Neuronal stem cell (in vitro differentiated cells): ENCODE measurements around the gene CETN2.

Experiments used
- DNase-seq: peaks from one replicate; pipeline ENCODE4 v3.0.0-alpha.2; 2013; ENCODE audit warnings: low spot score
- H2AFZ ChIP-seq: one replicate; pipeline ENCODE4 v1.6.1; 2013; ENCODE audit warnings: mild to moderate bottlenecking, low read length, inconsistent platforms
- H2AK5ac ChIP-seq: 2 replicates; pipeline ENCODE4 v1.6.1; 2013; ENCODE audit warnings: low read depth, mild to moderate bottlenecking, inconsistent platforms, low read length, moderate library complexity, mixed read lengths
- H2BK120ac ChIP-seq: 2 replicates; pipeline ENCODE4 v1.6.1; 2013; ENCODE audit warnings: low read depth, mild to moderate bottlenecking, inconsistent platforms, low read length, moderate library complexity, mixed read lengths
- H2BK12ac ChIP-seq: one replicate; pipeline ENCODE4 v1.6.1; 2013; ENCODE audit warnings: low read length, inconsistent platforms
- H2BK15ac ChIP-seq: 2 replicates; pipeline ENCODE4 v1.6.1; 2013; ENCODE audit warnings: mild to moderate bottlenecking, low read length, inconsistent platforms, mixed read lengths
- H2BK5ac ChIP-seq: one replicate; pipeline ENCODE4 v1.6.1; 2013; ENCODE audit warnings: inconsistent platforms, mild to moderate bottlenecking, low read length, moderate library complexity
- H3K14ac ChIP-seq: one replicate; pipeline ENCODE4 v1.6.1; 2013; ENCODE audit warnings: low read length, inconsistent platforms
- H3K18ac ChIP-seq: 2 replicates; pipeline ENCODE4 v1.6.1; 2013; ENCODE audit warnings: low read length, inconsistent platforms
- H3K23ac ChIP-seq: 2 replicates; pipeline ENCODE4 v1.6.1; 2013; ENCODE audit warnings: low read depth, mild to moderate bottlenecking, mixed read lengths, low read length, inconsistent platforms; ENCODE audit not compliant: poor library complexity
- H3K27ac ChIP-seq: replicated peaks from 3 replicates; pipeline ENCODE4 v1.5.1; 2013; ENCODE audit warnings: low read length, inconsistent platforms
- H3K27me3 ChIP-seq, 3 experiments: 2 replicates each; pipeline ENCODE4 v1.6.1; 2013; ENCODE audit warnings: low read length in 3 of 3, mild to moderate bottlenecking in 2 of 3, inconsistent platforms in 1 of 3, low read depth in 1 of 3, mixed read lengths in 1 of 3, moderate library complexity in 1 of 3; ENCODE audit not compliant: control insufficient read depth in 3 of 3, insufficient read depth in 3 of 3
- H3K36me3 ChIP-seq, 2 donors: replicated peaks in 1 of 2; 2 replicates each; pipeline ENCODE4 v1.6.1; 2013; ENCODE audit warnings: low read length in 2 of 2; ENCODE audit not compliant: control insufficient read depth in 2 of 2, insufficient read depth in 2 of 2
- H3K4ac ChIP-seq: 2 replicates; pipeline ENCODE4 v1.6.1; 2013; ENCODE audit warnings: inconsistent platforms, mild to moderate bottlenecking, low read length, moderate library complexity
- H3K4me1 ChIP-seq, 2 donors: 1 replicate in 1 of 2; 2 replicates in 1 of 2; pipeline ENCODE4 v1.6.1; 2013; ENCODE audit warnings: low read length in 2 of 2, low read depth in 1 of 2; ENCODE audit not compliant: control insufficient read depth in 2 of 2, insufficient read depth in 1 of 2
- H3K4me2 ChIP-seq: one replicate; pipeline ENCODE4 v1.6.1; 2013; ENCODE audit warnings: mild to moderate bottlenecking, low read length, inconsistent platforms; ENCODE audit not compliant: insufficient read depth, poor library complexity, severe bottlenecking
- H3K4me3 ChIP-seq, 2 donors: 2 replicates each; pipeline ENCODE4 v1.5.1; 2013; ENCODE audit warnings: low read length in 2 of 2, mild to moderate bottlenecking in 2 of 2, inconsistent platforms in 1 of 2, moderate library complexity in 1 of 2
- H3K79me1 ChIP-seq: one replicate; pipeline ENCODE4 v1.6.1; 2013; ENCODE audit warnings: low read depth, mild to moderate bottlenecking, inconsistent platforms, low read length, moderate library complexity
- H3K9ac ChIP-seq: one replicate; pipeline ENCODE4 v1.6.1; 2013; ENCODE audit warnings: mild to moderate bottlenecking, low read depth, low read length, inconsistent platforms; ENCODE audit not compliant: poor library complexity
- H3K9me3 ChIP-seq, 2 donors: replicated peaks in 1 of 2; 2 replicates each; pipeline versions ENCODE3 to v1.6.1; 2013; ENCODE audit warnings: low read length in 2 of 2, mild to moderate bottlenecking in 2 of 2, inconsistent platforms in 1 of 2, low read depth in 1 of 2, mixed read lengths in 1 of 2, moderate library complexity in 1 of 2; ENCODE audit not compliant: control insufficient read depth in 2 of 2, insufficient read depth in 1 of 2
- H4K8ac ChIP-seq: one replicate; pipeline ENCODE4 v1.6.1; 2013; ENCODE audit warnings: low read depth, mild to moderate bottlenecking, inconsistent platforms, low read length, moderate library complexity
- H4K91ac ChIP-seq: one replicate; pipeline ENCODE4 v1.6.1; 2013; ENCODE audit warnings: low read length, low read depth, mild to moderate bottlenecking, inconsistent platforms; ENCODE audit not compliant: poor library complexity
- WGBS, 2 donors: extraction: QIAGEN DNeasy Blood & Tissue Kit; methylation state at CpG; one replicate each; pipeline ENCODE4 v1.1.7; 2013; ENCODE audit warnings: missing lambda C conversion rate in 2 of 2, mixed read lengths in 1 of 2; ENCODE audit not compliant: insufficient read length in 2 of 2, insufficient replicate concordance in 1 of 2; ENCODE audit errors: extremely low coverage in 2 of 2; 5-methylcytosine and 5-hydroxymethylcytosine counted together

Gene CETN2

DNA sequence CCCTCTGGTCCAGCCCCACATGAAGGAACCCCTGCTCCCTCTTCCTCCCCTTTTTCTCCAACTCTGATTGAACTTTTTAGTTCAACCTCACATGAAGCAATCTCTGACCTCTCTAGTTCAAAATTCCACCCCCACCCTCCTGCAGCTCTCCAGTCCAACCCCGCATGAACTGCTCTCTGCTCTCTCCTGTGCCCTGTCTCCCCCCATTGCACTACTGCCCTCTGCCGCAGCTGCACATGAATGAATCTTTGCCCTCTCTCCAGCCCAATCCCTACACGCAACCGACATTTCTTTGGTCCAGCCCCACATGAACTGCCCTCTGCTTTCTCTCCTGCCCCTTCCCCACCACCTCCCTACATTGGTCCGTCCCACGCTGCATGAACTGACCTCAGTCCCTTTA lies 6.9 kb downstream of the CETN2 start:
- no CpG with 5 or more reads among the region's 6 CpGs for WGBS, 2 donors

DNA sequence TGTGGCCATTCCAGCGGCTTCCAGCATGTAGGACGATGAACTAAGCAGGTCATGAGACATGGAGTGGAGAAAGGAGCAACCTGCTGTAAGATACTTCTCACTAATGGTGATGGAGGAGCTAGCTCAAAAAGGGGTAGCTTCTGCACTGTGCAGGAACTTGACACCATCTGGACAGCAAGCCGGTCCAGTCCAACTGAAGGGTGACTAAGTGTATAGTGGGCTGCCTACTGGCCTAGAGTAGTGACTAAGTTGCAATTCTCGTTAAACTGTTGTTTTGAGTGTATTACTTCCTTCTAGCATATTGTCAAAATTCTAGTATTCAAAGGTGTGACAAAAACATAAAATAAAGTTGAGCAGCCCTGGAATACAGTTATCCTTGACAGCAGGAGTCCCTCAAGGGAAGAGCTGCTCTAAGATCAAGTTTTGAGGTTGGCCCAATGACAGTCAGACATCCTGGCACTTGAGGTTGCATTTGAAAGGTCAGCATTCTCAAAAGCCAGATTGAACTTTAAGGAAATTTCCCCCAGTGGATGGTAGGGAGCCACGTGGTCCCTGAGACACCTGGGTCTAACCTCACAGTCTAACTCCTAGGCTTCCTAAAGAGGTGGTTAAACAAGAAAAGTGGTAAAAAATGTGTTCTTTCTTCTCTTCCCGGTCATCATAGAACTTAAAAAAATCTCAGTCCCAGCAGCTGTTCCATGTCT lies 8.0 kb downstream of the CETN2 start:
- H2AFZ ChIP-seq: no peak overlapping the region
- no peak overlapping the region for H4K91ac ChIP-seq
- no peak overlapping the region for H3K4ac ChIP-seq
- H4K8ac ChIP-seq: no peak overlapping the region
- H3K18ac ChIP-seq: no peak overlapping the region
- H3K36me3 ChIP-seq: peaks cover 0 to 6% of the 10 kb centered on the region in 2 donors
- WGBS, 2 donors: no CpG with 5 or more reads among the region's 6 CpGs
- H3K4me2 ChIP-seq: no peak overlapping the region
- H3K27me3 ChIP-seq: peaks cover 0 to 28% (median 0%) of the 10 kb centered on the region in 3 experiments
- H3K23ac ChIP-seq: no peak overlapping the region
- DNase-seq: no peak
- no peak overlapping the region for H2BK12ac ChIP-seq
- H3K79me1 ChIP-seq: no peaks in the 10 kb centered on the region
- H2BK120ac ChIP-seq: no peak overlapping the region
- no peaks in the 10 kb centered on the region for H3K4me1 ChIP-seq
- no peaks in the 10 kb centered on the region for H3K9me3 ChIP-seq
- H2AK5ac ChIP-seq: no peak overlapping the region
- no peak overlapping the region for H2BK15ac ChIP-seq
- H3K9ac ChIP-seq: no peak overlapping the region
- no peak overlapping the region for H3K14ac ChIP-seq
- H3K27ac ChIP-seq: no peak overlapping the region
- H2BK5ac ChIP-seq: no peak overlapping the region
- no peak overlapping the region for H3K4me3 ChIP-seq

More for the DNA sequence above, 6.9 kb downstream of the CETN2 start:
- Histone ChIP-seq H3K4me3 (no peak overlapping the region), H2BK5ac (no peak overlapping the region), H3K27me3 (peaks cover 0 to 24% (median 0%) of the 10 kb centered on the region in 3 experiments), H3K23ac (no peak overlapping the region), H3K79me1 (no peaks in the 10 kb centered on the region), H2BK12ac (no peak overlapping the region), H2BK120ac (no peak overlapping the region), H3K14ac (no peak overlapping the region), H3K27ac (no peak overlapping the region), H3K4me2 (no peak overlapping the region), H3K18ac (no peak overlapping the region), H3K9me3 (no peaks in the 10 kb centered on the region), H3K36me3 (peaks cover 0 to 17% of the 10 kb centered on the region in 2 donors), H2AFZ (no peak overlapping the region), H2BK15ac (no peak overlapping the region), H4K8ac (no peak overlapping the region), H3K9ac (no peak overlapping the region), H3K4me1 (no peaks in the 10 kb centered on the region), H3K4ac (no peak overlapping the region), H4K91ac (no peak overlapping the region), H2AK5ac (no peak overlapping the region)
- DNase-seq: no peak

DNA sequence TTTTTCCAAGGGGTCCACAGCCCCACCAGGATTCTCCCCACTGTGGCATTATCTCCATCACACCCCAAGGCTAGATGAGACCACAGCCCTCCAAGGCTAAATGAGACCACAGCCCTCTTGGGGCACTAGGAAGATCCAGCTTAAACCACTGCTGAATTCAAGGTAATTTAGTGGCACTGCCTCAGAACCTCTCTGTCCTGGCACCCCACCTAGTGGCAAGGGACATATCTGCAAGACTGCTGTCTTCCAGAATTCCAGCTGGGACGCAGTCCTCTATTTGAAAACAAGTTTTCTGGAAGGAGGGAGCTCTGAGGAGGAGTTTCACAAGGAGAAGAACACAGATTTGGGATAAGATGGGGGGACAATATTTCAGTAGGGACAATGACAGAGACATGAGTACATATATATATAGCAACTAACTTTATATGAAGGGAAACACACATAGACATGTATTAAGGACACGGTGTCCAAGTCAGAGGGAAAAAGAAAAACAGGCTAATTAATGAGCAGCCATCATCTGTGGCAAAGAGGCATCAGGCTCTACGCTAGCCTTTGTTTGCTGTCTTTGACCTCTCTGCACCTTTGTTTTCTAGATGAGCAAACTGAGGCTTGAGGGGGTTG lies 9.3 kb downstream of the CETN2 start:
- Histone ChIP-seq H3K4me3 (no peak overlapping the region), H2BK15ac (no peak overlapping the region), H4K8ac (no peak overlapping the region), H3K9ac (no peak overlapping the region), H3K4me1 (no peaks in the 10 kb centered on the region), H2BK5ac (no peak overlapping the region), H3K36me3 (no peaks in the 10 kb centered on the region), H3K79me1 (no peaks in the 10 kb centered on the region), H3K14ac (no peak overlapping the region), H3K9me3 (no peaks in the 10 kb centered on the region), H3K4ac (no peak overlapping the region), H3K27me3 (peaks cover 0 to 25% (median 0%) of the 10 kb centered on the region in 3 experiments), H2BK120ac (no peak overlapping the region), H2AK5ac (no peak overlapping the region), H4K91ac (no peak overlapping the region), H2BK12ac (no peak overlapping the region), H3K18ac (no peak overlapping the region), H2AFZ (no peak overlapping the region), H3K4me2 (no peak overlapping the region), H3K27ac (no peak overlapping the region), H3K23ac (no peak overlapping the region)
- whole genome bisulfite sequencing, 2 donors: no CpG with 5 or more reads among the region's 3 CpGs
- DNase-seq: no peak

DNA sequence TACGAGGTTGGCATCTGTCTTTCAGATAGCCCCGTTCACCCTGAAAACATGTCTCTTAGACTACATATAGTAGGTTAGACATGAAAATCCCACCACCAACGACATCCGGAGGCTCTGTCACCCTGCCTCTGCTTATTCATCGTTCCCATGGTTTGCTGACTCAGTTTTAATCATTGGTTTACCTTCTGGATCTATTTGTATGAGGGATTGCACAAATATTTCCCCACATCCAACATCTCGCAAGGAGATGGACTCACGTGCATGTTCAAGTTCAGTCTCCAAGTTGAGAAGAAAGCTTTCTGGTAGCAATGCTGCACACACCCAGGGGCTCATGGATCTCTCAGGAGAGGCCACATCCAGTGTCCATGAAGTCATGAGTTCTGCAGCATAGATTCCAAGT lies 10.8 kb downstream of the CETN2 start:
- no peak overlapping the region for H3K23ac ChIP-seq
- H2BK5ac ChIP-seq: no peak overlapping the region
- DNase-seq: no peak
- H3K9me3 ChIP-seq: no peaks in the 10 kb centered on the region
- no peak overlapping the region for H3K4ac ChIP-seq
- H4K8ac ChIP-seq: no peak overlapping the region
- H3K27ac ChIP-seq: no peak overlapping the region
- no peaks in the 10 kb centered on the region for H3K4me1 ChIP-seq
- no CpG with 5 or more reads among the region's 7 CpGs for WGBS, 2 donors
- no peak overlapping the region for H3K18ac ChIP-seq
- H2BK12ac ChIP-seq: no peak overlapping the region
- no peak overlapping the region for H2AFZ ChIP-seq
- H3K4me3 ChIP-seq: no peak overlapping the region
- no peak overlapping the region for H3K14ac ChIP-seq
- H4K91ac ChIP-seq: no peak overlapping the region
- no peak overlapping the region for H2BK15ac ChIP-seq
- no peak overlapping the region for H2BK120ac ChIP-seq
- H3K36me3 ChIP-seq: no peaks in the 10 kb centered on the region
- H2AK5ac ChIP-seq: no peak overlapping the region
- no peaks in the 10 kb centered on the region for H3K79me1 ChIP-seq
- peaks cover 0 to 25% (median 0%) of the 10 kb centered on the region in 3 experiments for H3K27me3 ChIP-seq
- no peak overlapping the region for H3K9ac ChIP-seq
- H3K4me2 ChIP-seq: no peak overlapping the region
